A549 (cell line): ENCODE results near the gene GDF2. TPM values are rescaled to one million over a fixed set of nuclear protein-coding genes. Genes with fewer than 3 reads are reported as not detected.

Experiments
- ATAC-seq, 2 experiments: fragments of 200-7000 bp in 1 of 2; fragments of >200 bp in 1 of 2; cut with Nextera tagmentation in 1 of 2; cut with Tn5 transposase in 1 of 2; 3 replicates each; pipeline versions ENCODE4 v1.8.0 to v1.9.1; 2018 to 2020; ENCODE audit warnings: mild to moderate bottlenecking in 1 of 2, moderate library complexity in 1 of 2
- CTCF ChIA-PET: fragments of 300-600 bp; sonication (Branson Sonifier 250); formaldehyde crosslinking; extraction: SDS; loops from one replicate; lab custom pipeline; 2021; ENCODE audit warnings: antibody characterized with exemption, inconsistent platforms; lab: Yijun Ruan, JAX
- POLR2A ChIA-PET: fragments of 350-600 bp; formaldehyde crosslinking; extraction: SDS; loops from one replicate; lab custom pipeline; 2021; ENCODE audit warnings: antibody characterized with exemption, inconsistent platforms; lab: Yijun Ruan, JAX
- DNase-seq, 2 experiments: peaks; one replicate each; pipeline versions ENCODE4 v3.0.0 to v3.0.0-alpha.2; 2011 to 2016; ENCODE audit warnings: low read depth in 1 of 2, low spot score in 1 of 2
- FAIRE-seq: peaks from 2 replicates; lab custom pipeline; 2011; peaks lifted over from hg19 to GRCh38; lab: Jason Lieb, UNC
- H3K27ac ChIP-seq, 2 experiments: fragments of >200 bp; sonication (Bioruptor Twin); formaldehyde crosslinking; 3 replicates each; pipeline ENCODE4 v1.5.1; 2016 to 2017
- H3K4me1 ChIP-seq: fragments of >200 bp; sonication (Bioruptor Twin); formaldehyde crosslinking; 3 replicates; pipeline ENCODE4 v1.6.1; 2016
- H3K4me2 ChIP-seq: fragments of >200 bp; sonication (Bioruptor Twin); formaldehyde crosslinking; 3 replicates; pipeline ENCODE4 v1.6.1; 2016
- H3K4me3 ChIP-seq: fragments of >200 bp; sonication (Bioruptor Twin); formaldehyde crosslinking; 3 replicates; pipeline ENCODE4 v1.5.1; 2016
- H3K9me3 ChIP-seq: fragments of >200 bp; sonication (Bioruptor Twin); formaldehyde crosslinking; 3 replicates; pipeline ENCODE4 v1.6.1; 2016
- BHLHE40 ChIP-seq: IDR thresholded peaks from 2 replicates; pipeline ENCODE4 v1.6.1; 2012; ENCODE audit warnings: low read depth, low read length, inconsistent platforms
- CBX2 ChIP-seq: fragments of 200-600 bp; sonication (generic); IDR thresholded peaks from 2 replicates; pipeline ENCODE4 v1.6.1; 2016; ENCODE audit warnings: low read depth, mild to moderate bottlenecking, borderline replicate concordance
- CBX8 ChIP-seq: fragments of 200-600 bp; sonication (generic); IDR thresholded peaks from 2 replicates; pipeline ENCODE4 v1.6.1; 2016
- CEBPB ChIP-seq, 2 experiments: fragments of >200 bp in 1 of 2; sonication (Bioruptor Twin) in 1 of 2; formaldehyde crosslinking in 1 of 2; IDR thresholded peaks; 2 replicates each; pipeline ENCODE4 v1.6.1; 2012 to 2016
- E2F6 ChIP-seq: IDR thresholded peaks from 2 replicates; pipeline ENCODE4 v1.6.1; 2012; ENCODE audit warnings: low read depth, borderline replicate concordance
- EHF ChIP-seq: fragments of 250-450 bp; sonication (Bioruptor Pico); IDR thresholded peaks from 2 replicates; pipeline ENCODE4 v1.5.0; 2020; ENCODE audit warnings: mild to moderate bottlenecking
- EHMT2 ChIP-seq: fragments of 200-600 bp; sonication (generic); IDR thresholded peaks from 2 replicates; pipeline ENCODE4 v1.6.1; 2016; ENCODE audit warnings: antibody characterized with exemption, low read depth, mild to moderate bottlenecking, moderate library complexity
- EP300 ChIP-seq, 2 experiments: fragments of >200 bp; sonication (Bioruptor Twin); formaldehyde crosslinking; IDR thresholded peaks; 2 replicates in 1 of 2; 3 replicates in 1 of 2; pipeline ENCODE4 v1.6.1; 2016 to 2017
- HEYL ChIP-seq: fragments of 250-450 bp; sonication (Bioruptor Pico); IDR thresholded peaks from 2 replicates; pipeline ENCODE4 v1.8.0; 2021; ENCODE audit warnings: mild to moderate bottlenecking, moderate library complexity
- HMGXB4 ChIP-seq: fragments of 250-450 bp; sonication (Bioruptor Pico); IDR thresholded peaks from 2 replicates; pipeline ENCODE4 v1.5.0; 2021; ENCODE audit warnings: mild to moderate bottlenecking, moderate library complexity, borderline replicate concordance
- HOXA7 ChIP-seq: fragments of 250-450 bp; sonication (Bioruptor Pico); IDR thresholded peaks from 2 replicates; pipeline ENCODE4 v1.5.0; 2020; ENCODE audit warnings: mild to moderate bottlenecking, moderate library complexity
- HOXB13 ChIP-seq: fragments of 250-450 bp; sonication (Bioruptor Pico); IDR thresholded peaks from 2 replicates; pipeline ENCODE4 v1.5.0; 2020; ENCODE audit warnings: low read depth, mild to moderate bottlenecking, moderate library complexity
- MAX ChIP-seq: IDR thresholded peaks from 2 replicates; pipeline ENCODE4 v1.6.1; 2012
- MAZ ChIP-seq: fragments of 150-350 bp; IDR thresholded peaks from 2 replicates; pipeline ENCODE4 v1.6.1; 2014; ENCODE audit warnings: antibody characterized with exemption, low read depth, low read length, borderline replicate concordance
- POLR2A ChIP-seq: IDR thresholded peaks from 2 replicates; pipeline ENCODE4 v1.6.1; 2012; ENCODE audit warnings: mild to moderate bottlenecking, low read length
- RAD21 ChIP-seq, 2 experiments: fragments of >200 bp in 1 of 2; sonication (Bioruptor Twin) in 1 of 2; formaldehyde crosslinking in 1 of 2; IDR thresholded peaks in 1 of 2; conservative IDR thresholded peaks in 1 of 2; 2 replicates in 1 of 2; 3 replicates in 1 of 2; pipeline ENCODE4 v1.6.1; 2012 to 2018; ENCODE audit warnings: inconsistent platforms in 1 of 2
- RCOR1 ChIP-seq: fragments of 150-350 bp; IDR thresholded peaks from 2 replicates; pipeline ENCODE4 v1.6.1; 2014; ENCODE audit warnings: antibody characterized with exemption, low read length, low read depth
- RFX5 ChIP-seq: fragments of 450-650 bp; IDR thresholded peaks from 2 replicates; pipeline ENCODE4 v1.7.1; 2014; ENCODE audit warnings: antibody characterized with exemption, mild to moderate bottlenecking, moderate library complexity
- TFCP2L1 ChIP-seq: fragments of 250-450 bp; sonication (Bioruptor Pico); IDR thresholded peaks from 2 replicates; pipeline ENCODE4 v1.5.0; 2021; ENCODE audit warnings: mild to moderate bottlenecking
- USF2 ChIP-seq: fragments of 450-650 bp; IDR thresholded peaks from 2 replicates; pipeline ENCODE4 v1.6.1; 2014; ENCODE audit warnings: antibody characterized with exemption
- ZFP36 ChIP-seq: fragments of 450-650 bp; IDR thresholded peaks from 2 replicates; pipeline ENCODE4 v1.6.1; 2014; ENCODE audit warnings: borderline replicate concordance; ENCODE audit not compliant: partially characterized antibody
- WGBS: methylation state at CpG from one replicate; pipeline ENCODE4 v1.1.6; 2017; ENCODE audit errors: missing lambda C conversion rate; 5-methylcytosine and 5-hydroxymethylcytosine counted together
- polyA plus RNA-seq, 4 experiments: library from polyadenylated mRNA; depleted of rRNA in 3 of 4; stranded (reverse); fragments of >200 nt; fragmentation: RNase III in 1 of 4; extraction: RNeasy Plus Mini Kit Qiagen cat#74134 plus additional on column Dnase treatment in 1 of 4; gene quantifications; 2 replicates in 3 of 4; 3 replicates in 1 of 4; pipeline ENCODE4 v1.2.3, GENCODE V29; 2011 to 2017

GDF2 gene
- polyA plus RNA-seq, 2 of the 4 experiments (the other 2 are of a cell fraction): not detected

GRCh38 chr10:47330366-47330765 is 8.1 kb downstream of the GDF2 start:
- ATAC-seq (no peak), FAIRE-seq (no peak), DNase-seq (no peak)
- WGBS: 66% methylated on average over 3 of the region's 3 CpGs
- no peak overlapping the region for H3K4me3 ChIP-seq
- H3K9me3 ChIP-seq: no peaks in the 10 kb centered on the region
- peaks cover 6% of the 10 kb centered on the region; the same call in 1 of the 3 replicates for H3K4me1 ChIP-seq
- H3K4me2 ChIP-seq: 0 out of 3 replicates have a peak overlapping the region, but pooled peaks have one; percentile 14
- H3K27ac ChIP-seq: no peak overlapping the region
- CTCF ChIA-PET: interaction anchor here (3.2 kb wide), 1 partner anchor 10 kb away, joined by 11 read pairs; no protein-coding TSS in a partner anchor
- TF ChIP-seq RCOR1: no peak
- no peak for TF ChIP-seq TFCP2L1 (CRISPR knock-in tag)
- no peak for TF ChIP-seq CBX8
- TF ChIP-seq, all 56 proteins: peak for 0
- POLR2A ChIA-PET: no interaction called here

- CTCF ChIA-PET: interaction anchor here (3.2 kb wide), 1 partner anchor 9 kb away, joined by 11 read pairs; no protein-coding TSS in a partner anchor
- DNase-seq (no peak), ATAC-seq (peak; percentile 65 to 82; a peak in 3 of 6 replicates), FAIRE-seq (no peak)
- Histone ChIP-seq H3K4me3 (no peak overlapping the region), H3K27ac (no peak overlapping the region), H3K4me2 (0 out of 3 replicates have a peak overlapping the region, but pooled peaks have one; percentile 14), H3K4me1 (peaks cover 6% of the 10 kb centered on the region; the same call in 1 of the 3 replicates), H3K9me3 (no peaks in the 10 kb centered on the region)
- POLR2A ChIA-PET: no interaction called here
- WGBS: 35% methylated on average over 3 of the region's 3 CpGs
- TF ChIP-seq CEBPB (IDR thresholded peaks at IDR 0.05): no peak
- no peak for TF ChIP-seq HEYL (CRISPR knock-in tag)
- no peak for TF ChIP-seq CBX2
- TF ChIP-seq USF2: no peak
Observed at GRCh38 chr10:47330804-47331203, 8.6 kb downstream of the GDF2 start.

GRCh38 chr10:47331491-47331890 is 9.2 kb downstream of the GDF2 start:
- no peak for FAIRE-seq
- Histone ChIP-seq H3K4me1 (peaks cover 6% of the 10 kb centered on the region; the same call in 1 of the 3 replicates), H3K9me3 (no peaks in the 10 kb centered on the region), H3K4me2 (no peak overlapping the region), H3K4me3 (no peak overlapping the region), H3K27ac (no peak overlapping the region)
- DNase-seq: no peak
- CTCF ChIA-PET: interaction anchor here (1.1 to 3.2 kb wide), 2 partner anchors 9 to 307 kb away, joined by 3 to 11 read pairs; no protein-coding TSS in a partner anchor
- TF ChIP-seq BHLHE40: no peak
- no peak for TF ChIP-seq MAX
- TF ChIP-seq RFX5: no peak
- TF ChIP-seq EHMT2: no peak
- TF ChIP-seq HOXB13 (CRISPR knock-in tag): no peak
- no peak for TF ChIP-seq HMGXB4 (CRISPR knock-in tag)
- no peak for TF ChIP-seq RAD21 (conservative IDR thresholded peaks at IDR 0.05 in 1 of 2, IDR thresholded peaks at IDR 0.05 in 1 of 2)
- TF ChIP-seq EHF (CRISPR knock-in tag): no peak
- no peak for TF ChIP-seq RCOR1
- no peak for TF ChIP-seq E2F6
- TF ChIP-seq POLR2A: no peak
- TF ChIP-seq EP300 (IDR thresholded peaks at IDR 0.05): no peak
- TF ChIP-seq MAZ: no peak
- TF ChIP-seq HOXA7 (CRISPR knock-in tag): no peak
- no peak for TF ChIP-seq ZFP36
- no peak for ATAC-seq
- POLR2A ChIA-PET: no interaction called here
- 84% methylated on average over 8 of the region's 9 CpGs for WGBS
